Measurements from ENCODE around the gene ELOVL3.

DNA sequence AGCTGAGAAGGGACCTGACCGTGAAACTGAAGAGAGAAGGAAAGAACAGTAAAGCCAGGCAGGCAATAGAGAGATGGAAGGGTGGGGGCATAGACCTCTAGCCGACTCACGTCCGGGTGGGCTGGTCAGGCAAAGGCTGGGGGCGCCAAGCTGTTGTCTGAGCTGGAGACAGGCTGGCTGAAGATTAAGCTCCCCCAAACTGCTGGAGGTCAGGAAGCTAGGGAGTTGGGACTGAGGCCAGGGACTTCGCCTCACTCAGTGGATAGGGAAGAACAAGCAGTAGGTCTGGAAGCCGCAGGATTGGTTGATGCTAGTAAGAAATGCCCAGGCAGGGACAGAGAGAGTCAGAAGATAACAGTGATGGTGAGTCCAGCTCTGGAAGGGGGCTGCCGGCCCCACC is 9.9 kb downstream of the ELOVL3 start:
- no peak for TF ChIP-seq CTCF (IDR thresholded peaks at IDR 0.05)
- no peak for TF ChIP-seq POLR2A (IDR thresholded peaks at IDR 0.05)
- no peak for TF ChIP-seq EP300 (IDR thresholded peaks at IDR 0.05)
